GM18867 (cell line): ENCODE measurements around the gene CSNK1G2.

Source experiments
- ATAC-seq: cut with Tn5 transposase; IDR thresholded peaks from one replicate; pipeline ENCODE4 v1.9.1; 2021; ENCODE audit warnings: mild to moderate bottlenecking, moderate library complexity; ENCODE audit not compliant: unreplicated experiment

The CSNK1G2 gene

DNA sequence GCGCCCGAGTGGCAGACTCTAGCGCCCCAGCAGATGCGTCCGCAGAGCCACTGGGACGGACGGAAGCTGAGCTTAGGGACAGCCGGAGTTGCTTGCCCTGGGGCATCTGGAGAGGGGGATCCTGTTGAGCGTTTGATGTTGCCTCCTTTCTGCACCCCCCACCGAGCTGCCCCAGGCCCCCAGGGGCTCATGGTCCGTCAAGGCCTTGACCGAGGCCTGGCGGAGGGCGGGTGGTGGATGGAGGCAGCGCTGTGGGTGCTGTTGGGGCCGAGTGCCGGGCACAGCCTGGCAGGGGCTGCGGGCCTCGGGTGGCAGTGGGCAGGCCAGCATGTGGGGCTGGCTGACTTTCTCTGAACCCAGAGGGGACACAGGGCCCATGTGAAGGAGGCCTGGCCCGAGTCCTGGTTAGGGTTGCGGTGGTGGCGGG lies 2.7 kb downstream of the CSNK1G2 start:
- ATAC-seq: no peak

GRCh38 chr19:1944088-1944915 lies 3.3 kb downstream of the CSNK1G2 start:
- no peak for ATAC-seq

DNA sequence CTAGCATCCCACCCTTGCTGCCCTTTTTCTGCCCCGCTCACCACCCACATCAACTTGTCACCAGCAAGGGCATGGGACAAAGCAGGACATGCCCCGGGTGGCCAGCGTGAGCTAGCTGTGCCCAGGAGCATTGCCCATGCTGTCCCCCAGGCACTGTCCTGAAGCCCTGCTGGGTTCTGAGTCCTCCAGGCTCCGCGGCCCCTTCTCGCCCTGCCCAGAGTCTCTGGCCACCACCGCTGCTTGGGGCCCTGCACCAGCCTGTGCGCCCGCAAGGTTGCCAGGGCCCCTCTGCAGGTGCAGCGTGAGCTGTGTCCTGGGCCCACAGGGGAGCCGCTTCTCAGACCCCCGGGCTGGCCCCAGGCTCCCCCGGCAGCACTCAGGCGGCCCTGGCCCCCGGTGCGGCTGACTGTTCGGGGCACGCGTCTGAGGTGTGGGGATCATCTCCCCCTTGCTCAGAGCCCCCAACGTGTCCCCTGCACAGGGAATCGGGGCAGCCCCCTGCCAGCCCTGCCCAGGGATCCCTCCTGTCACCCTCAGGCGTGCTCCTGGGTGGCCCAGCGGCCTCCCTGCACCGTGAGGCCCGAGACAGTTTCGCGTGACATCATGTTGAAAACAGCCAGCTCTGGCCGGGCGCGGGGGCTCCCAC lies 4.1 kb downstream of the CSNK1G2 start:
- no peak for ATAC-seq

DNA sequence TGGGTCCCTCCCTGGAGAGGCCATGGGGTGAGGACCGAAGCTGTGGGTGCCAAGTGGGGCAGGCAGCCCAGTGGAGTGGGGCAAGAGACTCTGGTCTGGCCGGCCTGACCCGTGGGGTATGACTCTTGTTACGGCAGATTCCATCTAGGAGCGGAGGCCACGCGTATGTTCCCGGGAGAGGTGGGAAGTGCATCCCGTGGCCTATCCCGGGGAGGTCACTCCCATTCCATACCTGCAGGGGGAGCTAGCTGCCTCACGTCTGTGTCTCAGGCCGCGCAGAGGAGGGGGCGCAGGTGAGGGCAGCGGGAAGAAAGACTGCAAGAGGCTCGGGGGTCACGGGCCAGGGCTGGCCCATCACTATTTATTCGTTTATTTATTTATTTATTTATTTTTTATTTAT lies 4.9 kb downstream of the CSNK1G2 start:
- ATAC-seq: no peak

- no peak for ATAC-seq
Measured at GRCh38 chr19:1947651-1948209, 6.8 kb downstream of the CSNK1G2 start.

DNA sequence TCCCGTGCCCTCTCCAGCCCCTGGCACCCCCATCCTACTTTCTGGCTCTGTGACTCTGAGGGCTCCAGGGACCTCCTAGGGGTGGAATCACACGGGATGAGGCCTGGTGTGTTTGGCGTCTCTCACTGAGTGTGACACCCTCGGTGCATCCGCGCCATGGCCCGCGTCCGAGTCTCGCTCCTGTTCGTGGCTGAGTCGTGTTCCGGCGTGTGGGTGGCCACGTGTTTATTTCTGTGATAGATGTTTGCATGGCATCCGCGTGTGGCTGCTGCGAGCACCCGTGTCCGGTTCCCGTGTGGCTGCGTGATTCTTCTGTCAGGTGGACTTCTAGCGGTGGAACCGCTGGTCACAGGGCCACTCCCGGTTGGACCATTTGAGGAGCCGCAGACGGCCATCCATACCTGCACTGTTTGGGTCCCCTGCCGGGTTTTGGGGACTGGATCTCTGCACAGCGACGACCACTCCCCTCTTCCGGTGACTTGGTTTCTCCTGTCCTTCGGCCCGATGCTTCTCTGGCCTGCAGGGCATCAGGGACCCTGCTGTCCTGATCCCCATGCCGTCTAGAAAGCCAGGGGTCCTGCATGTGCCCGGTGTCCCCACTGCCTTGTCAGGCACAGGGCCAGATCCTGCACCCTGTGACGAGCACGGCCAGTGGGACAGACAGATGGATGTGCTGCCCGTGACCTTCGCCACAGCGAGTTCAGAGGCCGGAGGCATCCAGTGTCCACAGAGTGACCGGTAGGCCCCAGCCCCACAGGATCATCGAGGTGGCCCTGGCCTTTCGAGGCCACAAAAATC lies 8.5 kb downstream of the CSNK1G2 start:
- ATAC-seq: no peak

DNA sequence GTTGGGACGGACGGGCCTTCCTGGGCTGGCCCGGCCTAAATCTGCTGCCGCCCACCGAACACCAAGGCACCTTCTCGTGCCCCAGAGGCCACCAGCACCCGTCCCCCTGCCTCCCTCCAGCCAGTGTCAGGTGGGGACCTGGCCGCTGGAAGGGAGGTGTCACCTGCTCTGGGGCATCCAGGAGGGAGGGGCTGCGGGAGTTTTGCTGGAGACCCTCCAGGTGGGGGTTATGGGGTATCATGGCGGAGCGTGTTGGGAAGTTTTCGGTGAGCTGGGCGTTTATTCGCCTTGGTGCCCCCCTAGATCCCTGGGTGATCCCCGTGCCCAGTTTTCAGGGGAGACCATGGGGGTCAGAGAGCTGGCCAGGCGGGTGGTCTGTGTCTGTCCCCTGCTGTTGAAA lies 9.7 kb downstream of the CSNK1G2 start:
- no peak for ATAC-seq

DNA sequence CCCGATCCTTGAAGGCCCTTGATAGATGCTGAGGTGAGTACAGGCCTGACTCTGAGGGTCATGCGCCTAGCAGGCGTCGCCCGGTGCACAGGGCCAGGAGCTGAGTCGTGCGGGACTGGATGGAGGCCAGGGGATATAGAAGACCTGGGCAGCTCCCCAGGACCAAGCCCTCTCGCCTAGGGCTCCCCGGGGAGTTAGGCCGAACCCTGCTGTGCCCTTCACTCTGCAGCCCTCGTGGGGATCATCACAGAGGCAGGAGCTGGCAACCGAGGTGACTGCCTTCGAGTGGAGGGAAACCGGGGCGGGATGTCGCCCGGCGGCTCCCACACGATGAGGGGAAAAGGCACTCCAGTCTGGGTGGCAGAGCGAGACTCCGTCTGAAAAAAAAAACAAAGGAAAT lies 11.7 kb downstream of the CSNK1G2 start:
- ATAC-seq: no peak

DNA sequence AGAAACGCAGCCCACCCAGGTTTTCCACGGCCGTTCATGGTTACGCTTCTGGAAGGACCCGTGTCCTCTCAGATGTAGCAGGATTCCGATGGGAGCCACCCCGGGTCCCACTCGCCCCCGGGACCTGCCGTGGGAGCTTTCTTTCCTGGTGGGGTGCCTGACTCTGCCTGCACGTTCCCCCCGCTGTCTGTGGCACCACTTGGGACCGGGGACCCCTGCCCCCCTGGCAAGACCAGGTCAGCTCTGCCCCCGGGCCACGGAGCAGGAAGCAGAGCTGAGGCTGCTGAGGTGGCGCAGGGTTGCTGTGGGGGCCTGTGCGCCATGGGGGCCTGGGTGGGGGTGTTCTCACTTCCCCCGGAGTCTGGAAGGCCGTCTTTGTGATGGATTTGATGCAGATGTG lies 12.1 kb downstream of the CSNK1G2 start:
- no peak for ATAC-seq

DNA sequence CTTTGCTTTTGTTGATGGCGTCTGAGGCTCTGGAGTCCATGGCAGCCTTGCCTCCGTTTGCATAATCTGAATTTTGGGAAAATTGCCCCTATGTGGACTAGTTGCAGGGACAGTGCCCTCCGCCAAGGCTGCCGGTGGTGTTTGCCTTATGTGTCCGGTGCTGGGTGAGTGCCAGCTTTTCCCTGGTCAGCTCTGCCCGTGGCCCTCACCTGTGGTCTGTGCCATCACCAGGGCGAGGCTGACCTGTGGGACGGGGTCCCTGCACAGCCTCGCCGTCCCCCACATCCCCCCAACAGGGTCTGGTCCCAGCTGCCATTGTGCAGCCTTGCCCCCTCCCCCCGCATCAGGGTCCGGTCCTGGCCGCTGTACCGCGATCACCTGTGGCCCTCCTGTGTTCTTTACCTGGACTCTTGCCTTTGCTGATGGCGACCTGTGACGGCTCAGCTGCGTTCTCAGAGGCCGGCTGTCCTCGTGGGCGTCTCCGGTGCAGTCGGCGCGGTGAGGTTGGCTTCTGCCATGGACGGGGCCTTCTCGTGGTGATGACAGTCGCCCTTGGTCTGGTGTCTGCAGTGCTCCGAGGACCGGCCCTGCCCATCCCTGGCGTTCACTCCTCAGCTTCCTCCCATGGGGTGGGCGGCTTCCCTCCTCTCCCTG lies 12.6 kb downstream of the CSNK1G2 start:
- no peak for ATAC-seq

GRCh38 chr19:1954532-1954933 lies 13.6 kb downstream of the CSNK1G2 start:
- no peak for ATAC-seq

DNA sequence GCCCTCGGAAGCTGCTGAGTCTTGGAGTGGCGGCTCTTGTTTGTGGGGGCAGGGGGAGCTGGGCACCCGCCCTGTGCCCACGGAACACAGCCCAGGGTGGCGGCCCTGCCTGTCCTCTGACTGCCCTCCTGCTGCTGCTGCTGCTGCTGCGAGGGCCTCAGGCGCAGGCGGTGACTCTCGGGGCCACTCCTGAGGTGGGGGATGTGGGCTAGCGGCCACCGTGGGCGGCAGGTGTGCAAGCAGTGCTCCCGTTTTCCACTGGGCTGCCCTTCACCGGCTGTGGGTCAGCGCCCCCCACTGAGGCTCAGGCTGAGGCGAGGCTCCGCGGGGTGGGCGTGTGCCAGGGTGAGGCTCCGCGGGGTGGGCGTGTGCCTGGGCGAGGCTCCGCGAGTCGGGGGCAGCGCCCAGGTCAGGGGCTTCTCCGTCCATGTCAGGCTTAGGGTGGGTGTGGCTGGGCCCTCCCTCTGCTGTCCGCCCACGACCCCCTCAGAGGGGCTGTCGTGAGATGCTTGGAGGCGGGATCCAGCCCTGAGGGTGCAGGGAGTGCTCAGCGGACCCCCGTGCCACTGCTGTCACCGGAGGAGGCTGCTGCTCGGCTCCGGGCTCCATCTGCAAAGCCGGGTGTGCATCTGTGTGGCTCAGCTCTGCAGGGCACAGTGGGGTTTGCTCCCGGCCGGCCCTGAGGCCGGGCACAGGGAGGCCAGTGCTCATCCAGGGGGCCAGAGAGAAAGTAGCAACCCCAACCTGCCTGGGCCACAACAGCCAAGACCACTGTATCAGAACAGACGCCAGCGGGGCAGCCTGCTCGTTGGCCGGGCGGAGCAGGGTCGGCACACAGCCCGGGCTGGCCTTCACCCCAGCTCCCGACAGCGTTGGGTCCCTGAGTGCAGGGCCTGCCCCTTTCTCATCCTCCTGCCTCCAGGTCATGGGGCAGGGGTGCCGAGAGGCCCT lies 14.5 kb downstream of the CSNK1G2 start:
- ATAC-seq: no peak

DNA sequence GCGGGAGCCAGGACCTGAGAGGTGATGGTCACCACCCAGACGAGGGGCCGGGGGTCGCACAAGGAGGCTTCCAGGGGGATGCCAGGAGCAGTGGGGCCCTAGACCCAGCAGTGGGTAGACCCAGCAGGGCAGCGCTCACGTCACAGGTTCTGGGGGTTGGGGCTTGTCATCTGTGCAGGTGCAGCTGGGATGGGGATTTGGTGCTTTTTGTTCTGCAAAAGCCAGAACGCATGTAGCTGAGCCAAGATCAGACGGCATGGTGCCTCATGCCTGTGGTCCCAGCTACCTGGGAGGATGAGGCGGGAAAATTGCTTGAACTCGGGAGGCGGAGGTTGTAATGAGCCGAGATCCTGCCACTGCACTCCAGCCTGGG lies 15.1 kb downstream of the CSNK1G2 start:
- no peak for ATAC-seq

- ATAC-seq: no peak
Measured at GRCh38 chr19:1956868-1957492, 16.0 kb downstream of the CSNK1G2 start.

DNA sequence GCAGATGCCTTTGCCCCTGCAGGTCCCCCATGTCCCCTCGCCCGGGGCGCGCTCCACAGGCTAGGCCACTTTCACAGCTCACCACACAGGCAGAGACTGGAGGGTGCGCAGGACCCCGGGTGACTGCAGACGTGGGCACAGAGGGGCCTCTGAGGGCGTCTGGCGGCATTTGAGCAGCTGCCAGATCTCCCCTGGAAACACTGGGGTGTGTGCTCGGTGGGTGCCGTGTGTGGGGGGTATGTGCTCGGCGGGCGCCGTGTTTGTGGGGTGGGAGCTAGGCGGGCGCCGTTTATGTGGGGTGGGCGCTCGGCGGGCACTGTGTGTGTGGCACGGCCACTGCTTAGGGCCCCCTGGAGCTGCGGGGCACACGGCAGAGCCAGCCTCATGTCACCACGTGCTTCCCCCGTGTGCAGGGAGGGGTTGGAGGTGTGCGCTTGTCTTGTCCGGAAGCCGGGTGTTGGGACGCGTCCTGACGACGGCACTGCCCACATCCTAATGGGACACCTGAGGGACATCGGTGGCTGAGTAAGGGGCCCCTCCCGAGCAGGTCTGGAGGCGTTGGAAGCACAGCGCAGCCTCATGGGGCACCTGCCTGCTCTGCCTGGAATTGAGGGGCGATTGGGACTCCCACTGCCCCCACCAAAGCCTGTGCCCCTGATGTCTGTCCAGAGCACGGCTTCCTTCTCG lies 16.7 kb downstream of the CSNK1G2 start:
- no peak for ATAC-seq

- no peak for ATAC-seq
Measured at GRCh38 chr19:1959928-1960589, 19.1 kb downstream of the CSNK1G2 start.

- no peak for ATAC-seq
Measured at GRCh38 chr19:1961000-1961883, 20.3 kb downstream of the CSNK1G2 start.
